K562 (cell line): ENCODE data around the gene ACKR3. TPM values are rescaled to one million over a fixed set of nuclear protein-coding genes. Genes with fewer than 3 reads are reported as not detected.

ENCODE experiments used
- ATAC-seq: fragments of 200-7000 bp; cut with Tn5 transposase; 3 replicates; pipeline ENCODE4 v1.9.1; 2020; ENCODE audit warnings: moderate library complexity
- BruUV-seq: library from RNA; stranded (reverse); fragments of 400-500 nt; replicated peaks from 2 replicates; lab custom pipeline; 2021; lab: Mats Ljungman, UMichigan
- CTCF ChIA-PET: fragments of 300-600 bp; formaldehyde crosslinking; extraction: SDS; loops from one replicate; lab custom pipeline; 2021; ENCODE audit warnings: low intra/inter-chr PET ratio; lab: Yijun Ruan, JAX
- POLR2A ChIA-PET: fragments of 300-600, 350-650 bp; sonication (Branson Sonifier 250); formaldehyde crosslinking; extraction: SDS; loops from one replicate; lab custom pipeline; 2021; ENCODE audit warnings: antibody characterized with exemption, inconsistent platforms; lab: Yijun Ruan, JAX
- DNase-seq, 4 experiments: peaks; one replicate each; pipeline versions ENCODE4 v3.0.0 to v3.0.0-alpha.2; 2011 to 2018; ENCODE audit warnings: low spot score in 3 of 4, mixed read lengths in 3 of 4; ENCODE audit errors: extremely low read depth in 1 of 4
- FAIRE-seq: peaks from 2 replicates; lab custom pipeline; 2011; peaks lifted over from hg19 to GRCh38; lab: Jason Lieb, UNC
- H2AFZ ChIP-seq: 2 replicates; pipeline ENCODE4 v1.6.0; 2011; ENCODE audit warnings: low read depth, low read length, control low read depth, inconsistent platforms
- H3K27ac ChIP-seq: fragments of 200-600 bp; 3 replicates; pipeline ENCODE4 v1.8.0; 2011; ENCODE audit warnings: low read depth, mild to moderate bottlenecking, control low read depth, inconsistent platforms, low read length, moderate library complexity, mixed read lengths; ENCODE audit errors: extremely low read depth
- H3K27me3 ChIP-seq, 2 experiments: fragments of 300-600 bp in 1 of 2; 2 replicates in 1 of 2; 3 replicates in 1 of 2; pipeline versions ENCODE4 v1.6.0 to v1.8.0; 2011; ENCODE audit warnings: inconsistent platforms in 2 of 2, low read length in 2 of 2, mild to moderate bottlenecking in 1 of 2, mixed read lengths in 1 of 2, moderate library complexity in 1 of 2; ENCODE audit not compliant: control insufficient read depth in 2 of 2, insufficient read depth in 2 of 2
- H3K36me3 ChIP-seq: fragments of 300-600 bp; 3 replicates; pipeline ENCODE4 v1.8.0; 2011; ENCODE audit warnings: mild to moderate bottlenecking, low read length, inconsistent platforms; ENCODE audit not compliant: control insufficient read depth, insufficient read depth
- H3K4me1 ChIP-seq, 2 experiments: fragments of 200-600 bp in 1 of 2; replicated peaks in 1 of 2; 2 replicates in 1 of 2; 3 replicates in 1 of 2; pipeline versions ENCODE4 v1.5.1 to v1.8.0; 2011; ENCODE audit warnings: inconsistent platforms in 2 of 2, low read length in 2 of 2, mild to moderate bottlenecking in 1 of 2, mixed read lengths in 1 of 2, moderate library complexity in 1 of 2; ENCODE audit not compliant: control insufficient read depth in 2 of 2, insufficient read depth in 2 of 2
- H3K4me2 ChIP-seq: 2 replicates; pipeline ENCODE4 v1.6.1; 2011; ENCODE audit warnings: low read length, control low read depth, inconsistent platforms, mixed read lengths; ENCODE audit not compliant: insufficient read depth
- H3K4me3 ChIP-seq: fragments of 200-600 bp; sonication (generic), shearing (Covaris generic); 2 replicates; pipeline ENCODE4 v1.5.1; 2016; ENCODE audit warnings: control low read depth, inconsistent platforms
- H3K79me2 ChIP-seq: fragments of 200-600 bp; 3 replicates; pipeline ENCODE4 v1.8.0; 2011; ENCODE audit warnings: low read length, inconsistent platforms; ENCODE audit not compliant: control insufficient read depth, insufficient read depth
- H3K9ac ChIP-seq, 2 experiments: 2 replicates each; pipeline versions ENCODE4 v1.6.0 to v1.6.1; 2011; ENCODE audit warnings: low read depth in 2 of 2, low read length in 2 of 2, control low read depth in 1 of 2, inconsistent platforms in 1 of 2, mild to moderate bottlenecking in 1 of 2, mixed read lengths in 1 of 2; ENCODE audit not compliant: insufficient read depth in 1 of 2
- H3K9me1 ChIP-seq: one replicate; pipeline ENCODE4 v1.6.0; 2011; ENCODE audit warnings: inconsistent platforms, mild to moderate bottlenecking, low read length, moderate library complexity; ENCODE audit not compliant: control insufficient read depth, insufficient read depth
- H3K9me3 ChIP-seq: replicated peaks from 2 replicates; pipeline ENCODE4 v1.5.1; 2011; ENCODE audit warnings: low read depth, low read length, inconsistent platforms; ENCODE audit not compliant: control insufficient read depth, insufficient read depth
- H4K20me1 ChIP-seq: replicated peaks from 2 replicates; pipeline ENCODE4 v1.6.1; 2011; ENCODE audit warnings: low read length, inconsistent platforms, mixed read lengths; ENCODE audit not compliant: control insufficient read depth, insufficient read depth
- FOS ChIP-seq: IDR thresholded peaks from 3 replicates; pipeline ENCODE4 v1.6.1; 2011; ENCODE audit not compliant: insufficient read length; ENCODE audit errors: extremely low read depth
- MED1 ChIP-seq: sonication (generic); formaldehyde crosslinking; IDR thresholded peaks from 2 replicates; pipeline ENCODE4 v1.8.1; 2023; ENCODE audit warnings: missing genetic modification reagents, borderline replicate concordance
- MLLT1 ChIP-seq, 2 experiments: fragments of 450-650 bp; IDR thresholded peaks; 2 replicates each; pipeline ENCODE4 v1.6.1; 2016
- PCBP1 ChIP-seq: fragments of 200-400 bp; formaldehyde crosslinking; IDR thresholded peaks from 2 replicates; pipeline ENCODE4 v1.6.1; 2018; ENCODE audit warnings: mild to moderate bottlenecking, low read depth, low read length; ENCODE audit not compliant: poor library complexity, severe bottlenecking
- PTRF ChIP-seq: fragments of 450-650 bp; IDR thresholded peaks from 2 replicates; pipeline ENCODE4 v1.6.1; 2016; ENCODE audit warnings: mild to moderate bottlenecking, missing genetic modification characterization, missing compliant biosample characterization
- RHOXF2B ChIP-seq: fragments of 250-450 bp; sonication (Bioruptor Pico); conservative IDR thresholded peaks from 2 replicates; pipeline ENCODE4 v1.5.1; 2021
- SAFB2 ChIP-seq: fragments of 200-400 bp; formaldehyde crosslinking; IDR thresholded peaks from 2 replicates; pipeline ENCODE4 v1.6.1; 2018; ENCODE audit warnings: borderline replicate concordance, low read length, low read depth, moderate library complexity; ENCODE audit not compliant: severe bottlenecking
- SMARCA5 ChIP-seq: fragments of 450-650 bp; IDR thresholded peaks from 2 replicates; pipeline ENCODE4 v1.6.1; 2016
- STAT5B ChIP-seq: fragments of 250-450 bp; sonication (Bioruptor Pico); IDR thresholded peaks from 2 replicates; pipeline ENCODE4 v1.8.0; 2021; ENCODE audit warnings: mild to moderate bottlenecking, inconsistent platforms
- STAT6 ChIP-seq: sonication (generic); formaldehyde crosslinking; IDR thresholded peaks from 2 replicates; pipeline ENCODE4 v1.8.1; 2023; ENCODE audit warnings: mild to moderate bottlenecking, missing genetic modification reagents
- ZFP1 ChIP-seq: fragments of 450-650 bp; formaldehyde crosslinking; IDR thresholded peaks from 2 replicates; pipeline ENCODE4 v1.4.0; 2020; ENCODE audit warnings: mild to moderate bottlenecking, mixed read lengths
- ZNF274 ChIP-seq: IDR thresholded peaks from 2 replicates; pipeline ENCODE4 v1.6.1; 2011; ENCODE audit warnings: low read depth, mild to moderate bottlenecking, low read length, moderate library complexity, borderline replicate concordance
- ZNF384 ChIP-seq: IDR thresholded peaks from 2 replicates; pipeline ENCODE4 v1.6.1; 2012; ENCODE audit warnings: low read depth, low read length, improper control_type of control experiment
- ZNF507 ChIP-seq: conservative IDR thresholded peaks from 2 replicates; pipeline ENCODE4 v1.6.1; 2017; ENCODE audit warnings: missing genetic modification characterization, missing compliant biosample characterization
- WGBS: fragments of 100-300 bp; shearing (Covaris generic); methylation state at CpG from one replicate; pipeline ENCODE4 v1.1.6; 2016; ENCODE audit warnings: low coverage, mixed read lengths; ENCODE audit not compliant: insufficient coverage; ENCODE audit errors: missing lambda C conversion rate; 5-methylcytosine and 5-hydroxymethylcytosine counted together
- in situ Hi-C: fragments of 300-500 bp; cut with MboI; formaldehyde crosslinking; loops from 4 replicates; pipeline ENCODE4 v1.15.0; 2018; ENCODE audit warnings: inconsistent platforms, mixed read lengths
- intact Hi-C: fragments of 100-400 bp; cut with micrococcal nuclease; formaldehyde crosslinking; loops from 2 replicates; pipeline ENCODE4 v1.14.2; 2022
- polyA plus RNA-seq, 8 experiments: library from polyadenylated mRNA; depleted of rRNA in 4 of 8; stranded (reverse) in 5 of 8; unstranded in 3 of 8; fragments of >200 nt; fragmentation: Nextera tagmentation in 2 of 8; fragmentation: Illumina TruSeq in 1 of 8; extraction: Ambion mirVana in 2 of 8; extraction: Trizol in 1 of 8; gene quantifications; 2 replicates each; pipeline versions ENCODE4 v1.2.1 to v1.2.3, GENCODE V29; 2011 to 2014; ENCODE audit warnings: inconsistent platforms in 1 of 8, missing spikeins in 1 of 8
- total RNA-seq, 7 experiments: library from RNA; depleted of rRNA in 6 of 7; stranded (reverse); fragments of >200 nt in 6 of 7; fragmentation: Illumina TruSeq in 2 of 7; extraction: Trizol in 2 of 7; gene quantifications; 2 replicates each; pipeline versions ENCODE4 v1.2.1 to v1.2.3, GENCODE V29; 2011 to 2021; ENCODE audit warnings: low replicate concordance in 1 of 7

Gene ACKR3
- total and polyA plus RNA-seq, 9 of the 15 experiments (the other 6 are each of a cell fraction or from before 2014, with no cell fraction given) = 0.07 TPM; not detected in 8

GRCh38 chr2:236621786-236622185 lies 52.2 kb downstream of the ACKR3 start:
- 0% methylated on average over 8 of the region's 15 CpGs for WGBS

GRCh38 chr2:236622201-236622600 lies 52.6 kb downstream of the ACKR3 start:
- no peak overlapping the region for H3K4me2 ChIP-seq
- H3K27me3 ChIP-seq = peaks cover 2 to 32% of the 10 kb centered on the region in 2 experiments; a peak in 2 of 5 replicates
- H3K79me2 ChIP-seq = no peaks in the 10 kb centered on the region
- H3K4me1 ChIP-seq = no peaks in the 10 kb centered on the region
- intact Hi-C loops (no loop called here), in situ Hi-C loops (no loop called here)
- H3K27ac ChIP-seq = no peak overlapping the region
- no peak overlapping the region for H3K9ac ChIP-seq
- H4K20me1 ChIP-seq = no peaks in the 10 kb centered on the region; the same call in 1 of the 2 replicates
- no peak for ATAC-seq
- BruUV-seq = no TSS peak
- no peak for FAIRE-seq
- CTCF ChIA-PET = no interaction called here
- DNase-seq = no peak
- H3K9me3 ChIP-seq = no peaks in the 10 kb centered on the region
- no peak overlapping the region for H3K4me3 ChIP-seq
- 0% methylated on average over 5 of the region's 6 CpGs for whole genome bisulfite sequencing
- POLR2A ChIA-PET = no interaction called here
- no peak overlapping the region for H2AFZ ChIP-seq
- no peaks in the 10 kb centered on the region for H3K36me3 ChIP-seq
- no peaks in the 10 kb centered on the region for H3K9me1 ChIP-seq
- TF ChIP-seq STAT5B (CRISPR knock-in tag) (no peak), RHOXF2B (no peak), FOS (no peak), SAFB2 (no peak), ZFP1 (no peak), SMARCA5 (no peak), ZNF507 (tag) (no peak), STAT6 (CRISPR knock-in tag) (no peak), PTRF (tag) (no peak), MLLT1 (IDR thresholded peaks at IDR 0.05) (no peak), MED1 (CRISPR knock-in tag) (no peak)

More at GRCh38 chr2:236621786-236622185, 52.2 kb downstream of the ACKR3 start:
- Histone ChIP-seq H3K27me3 (peaks cover 3 to 28% of the 10 kb centered on the region in 2 experiments; a peak in 3 of 5 replicates), H3K79me2 (no peaks in the 10 kb centered on the region), H3K36me3 (no peaks in the 10 kb centered on the region), H3K4me3 (no peak overlapping the region), H3K4me2 (no peak overlapping the region), H2AFZ (no peak overlapping the region), H3K27ac (no peak overlapping the region), H3K9me3 (no peaks in the 10 kb centered on the region)
- in situ Hi-C loops (no loop called here), intact Hi-C loops (no loop called here)
- no TSS peak for BruUV-seq
- POLR2A ChIA-PET = no interaction called here
- DNase-seq (no peak), FAIRE-seq (no peak)
- TF ChIP-seq ZNF274 = no peak
- TF ChIP-seq ZNF384 = no peak
- TF ChIP-seq PCBP1 = no peak
- TF ChIP-seq, all 486 proteins: peak for 0
- Histone ChIP-seq H3K9ac (no peak overlapping the region), H4K20me1 (no peaks in the 10 kb centered on the region; the same call in 1 of the 2 replicates), H3K9me1 (no peaks in the 10 kb centered on the region), H3K4me1 (no peaks in the 10 kb centered on the region)
- CTCF ChIA-PET = no interaction called here
- no peak for ATAC-seq
